SJSA1 (cell line): Measurements from ENCODE around the gene OGG1. TPM values are rescaled to one million over a fixed set of nuclear protein-coding genes. Genes with fewer than 3 reads are reported as not detected.
A peak's percentile ranks its signal among the peaks of the same experiment; 100 is the strongest.

Experiments
- DNase-seq, 2 experiments: peaks; one replicate each; pipeline ENCODE4 v3.0.0-alpha.2; 2015 to 2020; ENCODE audit warnings: low spot score in 2 of 2, low read depth in 1 of 2
- H3K27ac ChIP-seq: fragments of 250-450 bp; sonication (Bioruptor Pico); 2 replicates; pipeline ENCODE4 v1.5.1; 2020; ENCODE audit warnings: mild to moderate bottlenecking, moderate library complexity
- H3K27me3 ChIP-seq: fragments of 250-450 bp; sonication (Bioruptor Pico); replicated peaks from 2 replicates; pipeline ENCODE4 v1.5.1; 2020; ENCODE audit warnings: mild to moderate bottlenecking, moderate library complexity
- H3K36me3 ChIP-seq: fragments of 250-450 bp; sonication (Bioruptor Pico); 2 replicates; pipeline ENCODE4 v1.5.1; 2020; ENCODE audit warnings: mild to moderate bottlenecking
- H3K4me1 ChIP-seq: fragments of 250-450 bp; sonication (Bioruptor Pico); replicated peaks from 2 replicates; pipeline ENCODE4 v1.6.1; 2021; ENCODE audit warnings: mild to moderate bottlenecking
- H3K4me3 ChIP-seq: fragments of 250-450 bp; sonication (Bioruptor Pico); 2 replicates; pipeline ENCODE4 v1.5.1; 2020; ENCODE audit warnings: mild to moderate bottlenecking
- H3K9me3 ChIP-seq: fragments of 250-450 bp; sonication (Bioruptor Pico); replicated peaks from 2 replicates; pipeline ENCODE4 v1.5.1; 2020; ENCODE audit warnings: mild to moderate bottlenecking
- total RNA-seq: library from RNA; depleted of rRNA; stranded (reverse); fragments of >200 nt; shearing (Covaris generic); gene quantifications from 2 replicates; pipeline ENCODE4 v1.2.3, GENCODE V29; 2014

The OGG1 gene
- total RNA-seq, 1 experiment from 2014 or later = 18.8 TPM

GRCh38 chr3:9787714-9788113 lies 38.0 kb downstream of the OGG1 start:
- Histone ChIP-seq H3K4me3 (no peak overlapping the region), H3K4me1 (peaks cover 12% of the 10 kb centered on the region), H3K9me3 (no peaks in the 10 kb centered on the region), H3K27ac (no peak overlapping the region), H3K27me3 (no peaks in the 10 kb centered on the region), H3K36me3 (peaks cover 69% of the 10 kb centered on the region)
- DNase-seq = no peak

GRCh38 chr3:9791127-9791526 lies 41.4 kb downstream of the OGG1 start:
- no peak overlapping the region for H3K4me3 ChIP-seq
- H3K4me1 ChIP-seq = peaks cover 12% of the 10 kb centered on the region
- peaks cover 75% of the 10 kb centered on the region for H3K36me3 ChIP-seq
- DNase-seq = no peak
- no peaks in the 10 kb centered on the region for H3K9me3 ChIP-seq
- no peak overlapping the region for H3K27ac ChIP-seq
- H3K27me3 ChIP-seq = no peaks in the 10 kb centered on the region

DNA sequence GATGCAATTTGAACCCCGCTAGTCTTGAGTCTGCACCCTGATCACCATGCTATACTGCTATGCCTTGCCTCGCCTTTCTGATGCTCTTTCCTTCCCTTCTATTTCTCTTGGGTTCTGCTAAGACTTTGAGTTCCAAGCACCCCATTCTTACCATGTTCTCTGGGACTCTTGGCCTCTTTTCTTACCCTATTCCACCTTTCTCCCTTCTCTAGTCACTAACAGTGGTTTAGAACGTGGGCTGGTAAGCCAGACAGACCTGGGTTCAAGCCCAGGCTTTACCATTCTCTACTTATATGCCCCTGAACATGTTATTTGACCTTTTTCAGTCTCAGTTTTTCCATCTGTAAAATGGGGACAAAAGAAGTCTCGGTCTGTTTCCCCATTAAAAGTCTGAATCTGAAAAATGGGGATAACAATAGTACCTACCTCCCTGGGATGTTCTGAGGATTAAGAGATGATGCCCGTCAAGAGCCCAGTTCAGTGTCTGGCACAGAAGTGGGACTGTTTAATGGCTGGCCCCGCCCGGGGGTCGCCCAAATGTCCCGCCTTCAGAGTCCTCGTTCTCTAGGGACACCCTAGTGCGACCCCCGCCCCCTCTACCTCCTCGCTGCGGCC lies 42.1 kb downstream of the OGG1 start:
- H3K36me3 ChIP-seq = peaks cover 72% of the 10 kb centered on the region
- DNase-seq = no peak
- H3K4me1 ChIP-seq = peaks cover 12% of the 10 kb centered on the region
- no peaks in the 10 kb centered on the region for H3K27me3 ChIP-seq
- peak overlapping the region; percentile 98 for H3K27ac ChIP-seq
- peak overlapping the region; percentile 69 for H3K4me3 ChIP-seq
- no peaks in the 10 kb centered on the region for H3K9me3 ChIP-seq

DNA sequence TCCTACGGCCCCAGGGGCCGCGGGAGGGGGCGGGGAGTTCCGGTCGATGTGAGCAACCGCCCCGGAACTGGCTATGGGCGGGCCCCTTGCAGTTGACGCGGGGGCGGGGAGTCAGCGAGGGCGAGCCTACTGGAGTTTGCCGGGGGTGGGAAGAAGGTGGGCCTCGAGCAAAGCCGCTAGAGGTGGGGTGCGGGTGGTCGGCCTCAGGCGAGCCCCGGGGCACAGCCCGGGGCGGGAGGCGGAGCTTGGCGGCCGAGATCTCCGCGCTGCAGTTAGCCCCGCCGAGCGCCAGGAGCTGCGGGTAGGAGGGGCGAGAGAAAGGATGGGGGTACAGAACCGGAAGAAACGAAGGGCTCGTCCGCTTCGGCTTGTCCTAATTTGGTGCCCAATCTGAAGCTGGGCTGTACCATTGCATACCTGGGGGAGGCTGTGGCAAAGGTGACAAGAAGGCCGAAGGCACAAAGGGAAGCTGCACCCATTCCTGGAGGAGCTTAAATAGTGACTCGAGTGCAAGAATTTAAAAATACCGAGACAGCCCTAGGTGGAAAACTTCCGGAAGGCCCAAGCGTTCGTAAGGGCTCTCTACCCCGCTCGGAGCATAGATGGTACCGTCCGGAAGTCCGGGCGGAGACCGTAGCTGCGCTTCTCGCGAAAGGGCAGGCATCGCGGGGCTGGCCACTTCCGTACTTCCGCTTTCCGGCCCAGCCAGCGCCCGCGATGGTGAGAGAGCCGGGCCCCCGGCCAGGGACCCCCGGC lies 42.8 kb downstream of the OGG1 start, which contains the start of the genes ARPC4 and TADA3:
Gene ARPC4, plus strand, starts transcription at position 678 of the 756 bp plus-strand sequence. Its CDS starts 40 bp downstream, at position 718.
Gene TADA3, minus strand, starts transcription at position 69 of the 756 bp plus-strand sequence. CDS start 1,007 bp downstream, outside the sequence.
- H3K4me1 ChIP-seq = peaks cover 12% of the 10 kb centered on the region
- peak; percentile 92 to 99 for DNase-seq
- H3K4me3 ChIP-seq = peak within 1 kb of the TSS; percentile 69
- peak within 1 kb of the TSS; percentile 98 for H3K27ac ChIP-seq
- H3K36me3 ChIP-seq = peaks cover 72% of the 10 kb centered on the region
- H3K27me3 ChIP-seq = no peaks in the 10 kb centered on the region
- no peaks in the 10 kb centered on the region for H3K9me3 ChIP-seq

DNA sequence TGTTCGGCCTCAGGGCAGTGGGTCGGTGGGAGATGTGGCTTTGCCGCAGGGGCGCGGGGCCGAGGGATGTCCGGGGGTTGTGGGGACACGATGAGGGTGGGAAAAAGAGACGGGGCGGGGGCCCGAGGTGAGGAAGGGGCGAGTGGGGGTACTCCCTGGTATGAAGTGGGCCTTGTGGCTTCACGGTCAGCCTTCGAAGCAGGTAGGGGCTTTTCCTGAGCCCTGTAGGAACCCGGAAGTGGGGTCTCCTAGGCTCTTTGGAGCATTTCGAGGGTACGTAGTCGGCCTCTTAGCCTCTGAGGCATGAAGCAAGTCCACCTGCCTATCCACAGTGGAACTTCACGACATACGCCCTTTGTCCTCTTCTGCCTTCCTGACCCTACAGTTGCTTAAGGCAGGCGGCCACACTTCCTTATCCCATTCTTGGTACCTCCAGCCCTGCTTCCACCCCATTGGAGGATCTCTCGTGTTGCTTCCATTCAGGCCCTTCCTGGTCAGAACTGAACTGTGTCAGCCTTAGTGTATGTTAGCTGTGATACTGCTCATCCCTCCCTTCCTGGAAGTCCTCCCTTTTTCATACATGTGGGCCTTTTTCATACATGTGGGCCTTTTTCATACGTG lies 43.5 kb downstream of the OGG1 start:
- peak in 1 of 2 experiments; percentile 27 for DNase-seq
- H3K36me3 ChIP-seq = peaks cover 76% of the 10 kb centered on the region
- peak overlapping the region; percentile 69 for H3K4me3 ChIP-seq
- no peaks in the 10 kb centered on the region for H3K27me3 ChIP-seq
- H3K9me3 ChIP-seq = no peaks in the 10 kb centered on the region
- peaks cover 12% of the 10 kb centered on the region for H3K4me1 ChIP-seq
- peak overlapping the region; percentile 98 for H3K27ac ChIP-seq

GRCh38 chr3:9794400-9794799 lies 44.6 kb downstream of the OGG1 start:
- Histone ChIP-seq H3K4me1 (peaks cover 12% of the 10 kb centered on the region), H3K9me3 (no peaks in the 10 kb centered on the region), H3K4me3 (no peak overlapping the region), H3K36me3 (peaks cover 81% of the 10 kb centered on the region), H3K27ac (no peak overlapping the region), H3K27me3 (no peaks in the 10 kb centered on the region)
- DNase-seq = no peak

DNA sequence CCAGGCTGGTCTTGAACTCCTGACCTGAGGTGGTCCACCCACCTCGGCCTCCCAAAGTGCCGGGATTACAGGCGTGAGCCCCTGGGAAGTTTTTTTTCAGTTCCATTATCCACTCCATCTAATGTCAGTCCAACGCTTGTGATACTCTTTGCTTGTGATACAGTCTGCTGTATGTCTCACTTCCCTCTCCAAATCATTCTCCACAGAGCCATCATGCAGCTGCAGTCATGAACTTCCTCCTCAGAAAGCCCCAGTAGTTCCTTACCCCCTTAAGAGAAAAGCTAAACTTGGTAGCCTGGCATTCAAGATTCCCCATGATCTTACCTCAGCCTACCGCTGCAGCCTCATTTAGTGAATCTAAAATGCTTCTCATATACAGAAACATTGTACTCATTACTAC lies 45.5 kb downstream of the OGG1 start:
- peaks cover 12% of the 10 kb centered on the region for H3K4me1 ChIP-seq
- no peaks in the 10 kb centered on the region for H3K27me3 ChIP-seq
- no peak overlapping the region for H3K27ac ChIP-seq
- no peak overlapping the region for H3K4me3 ChIP-seq
- DNase-seq = no peak
- H3K9me3 ChIP-seq = no peaks in the 10 kb centered on the region
- peaks cover 81% of the 10 kb centered on the region for H3K36me3 ChIP-seq

- DNase-seq = no peak
- H3K4me1 ChIP-seq = no peaks in the 10 kb centered on the region
- H3K27ac ChIP-seq = no peak overlapping the region
- peaks cover 85% of the 10 kb centered on the region for H3K36me3 ChIP-seq
- H3K27me3 ChIP-seq = no peaks in the 10 kb centered on the region
- no peaks in the 10 kb centered on the region for H3K9me3 ChIP-seq
- no peak overlapping the region for H3K4me3 ChIP-seq
Observed at GRCh38 chr3:9797196-9797945, 47.6 kb downstream of the OGG1 start.

DNA sequence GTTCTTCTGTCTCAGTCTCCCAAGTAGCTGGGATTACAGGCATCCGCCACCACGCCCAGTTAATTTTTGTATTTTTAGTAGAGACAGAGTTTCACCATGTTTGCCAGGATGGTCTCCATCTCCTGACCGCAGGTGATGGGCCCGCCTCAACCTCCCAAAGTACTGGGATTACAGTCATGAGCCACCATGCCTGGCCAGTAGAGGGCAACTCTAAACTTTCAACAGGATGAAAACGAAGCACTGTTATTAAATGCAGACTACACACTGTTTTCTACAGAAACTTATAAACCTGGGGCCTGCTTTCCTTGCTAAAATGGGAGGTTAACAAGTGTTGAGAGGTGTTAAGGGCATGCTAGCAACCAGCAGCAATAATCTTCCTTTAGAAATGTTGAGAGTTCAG lies 50.8 kb downstream of the OGG1 start:
- Histone ChIP-seq H3K27me3 (no peaks in the 10 kb centered on the region), H3K4me1 (no peaks in the 10 kb centered on the region), H3K4me3 (no peak overlapping the region), H3K27ac (no peak overlapping the region), H3K36me3 (peaks cover 91% of the 10 kb centered on the region), H3K9me3 (no peaks in the 10 kb centered on the region)
- no peak for DNase-seq

- no peak overlapping the region for H3K27ac ChIP-seq
- H3K9me3 ChIP-seq = no peaks in the 10 kb centered on the region
- H3K36me3 ChIP-seq = peaks cover 89% of the 10 kb centered on the region
- no peak overlapping the region for H3K4me3 ChIP-seq
- no peak for DNase-seq
- no peaks in the 10 kb centered on the region for H3K4me1 ChIP-seq
- no peaks in the 10 kb centered on the region for H3K27me3 ChIP-seq
Observed at GRCh38 chr3:9803494-9803893, 53.7 kb downstream of the OGG1 start.

GRCh38 chr3:9804996-9805395 lies 55.2 kb downstream of the OGG1 start:
- Histone ChIP-seq H3K27me3 (no peaks in the 10 kb centered on the region), H3K4me3 (no peak overlapping the region), H3K36me3 (peaks cover 91% of the 10 kb centered on the region), H3K9me3 (no peaks in the 10 kb centered on the region), H3K4me1 (peaks cover 7% of the 10 kb centered on the region), H3K27ac (no peak overlapping the region)
- no peak for DNase-seq

DNA sequence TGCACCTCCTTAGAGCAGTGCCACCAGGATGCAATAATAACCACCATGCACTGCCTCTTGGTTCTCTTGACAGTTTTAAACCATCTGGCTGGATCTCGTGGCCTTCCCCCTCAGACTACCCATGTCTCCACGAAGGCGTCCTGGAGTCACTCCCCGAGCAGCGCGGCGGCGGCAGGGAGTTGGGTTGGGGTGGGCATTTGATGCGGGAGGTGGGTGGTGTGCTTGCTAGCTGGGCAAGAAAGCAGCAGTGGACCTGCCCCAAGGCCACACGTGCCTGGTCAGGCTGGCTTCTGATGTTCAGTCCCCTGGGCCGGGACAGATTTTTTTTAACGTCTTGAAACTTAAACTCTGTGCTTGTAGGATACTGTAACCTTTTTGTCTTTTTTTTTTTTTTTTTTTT lies 56.4 kb downstream of the OGG1 start:
- Histone ChIP-seq H3K36me3 (peaks cover 89% of the 10 kb centered on the region), H3K27ac (no peak overlapping the region), H3K27me3 (no peaks in the 10 kb centered on the region), H3K4me1 (peaks cover 15% of the 10 kb centered on the region), H3K4me3 (no peak overlapping the region), H3K9me3 (no peaks in the 10 kb centered on the region)
- no peak for DNase-seq
